ENCODE measurements around the gene SCG5.

The SCG5 gene

DNA sequence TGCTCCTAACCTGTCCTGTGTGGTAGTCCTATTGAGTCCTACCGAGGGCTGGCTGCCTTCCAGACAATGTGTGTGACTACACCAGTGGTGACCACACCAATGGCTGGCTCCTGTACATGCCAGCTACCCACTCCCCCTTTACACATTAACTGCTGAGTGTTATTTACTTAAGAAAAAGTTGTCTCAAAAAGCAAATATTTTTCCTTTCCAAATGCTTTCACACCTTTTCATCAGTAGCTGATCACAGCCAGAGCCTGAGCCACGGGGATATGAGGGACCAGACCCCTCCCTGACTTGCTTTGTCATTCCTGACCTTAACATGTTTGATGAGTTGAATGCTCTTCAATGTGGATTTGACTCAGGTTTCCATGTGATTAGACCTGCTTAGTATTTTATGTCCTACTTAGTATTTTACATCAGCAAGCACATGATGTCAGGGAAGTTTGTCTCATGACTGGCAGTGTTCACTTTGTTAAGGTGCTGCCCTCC, 46.7 kb downstream of the SCG5 start:
- in situ Hi-C loops (cut with MboI; ENCODE audit: low sequenced_read_pairs) = no loop called here

DNA sequence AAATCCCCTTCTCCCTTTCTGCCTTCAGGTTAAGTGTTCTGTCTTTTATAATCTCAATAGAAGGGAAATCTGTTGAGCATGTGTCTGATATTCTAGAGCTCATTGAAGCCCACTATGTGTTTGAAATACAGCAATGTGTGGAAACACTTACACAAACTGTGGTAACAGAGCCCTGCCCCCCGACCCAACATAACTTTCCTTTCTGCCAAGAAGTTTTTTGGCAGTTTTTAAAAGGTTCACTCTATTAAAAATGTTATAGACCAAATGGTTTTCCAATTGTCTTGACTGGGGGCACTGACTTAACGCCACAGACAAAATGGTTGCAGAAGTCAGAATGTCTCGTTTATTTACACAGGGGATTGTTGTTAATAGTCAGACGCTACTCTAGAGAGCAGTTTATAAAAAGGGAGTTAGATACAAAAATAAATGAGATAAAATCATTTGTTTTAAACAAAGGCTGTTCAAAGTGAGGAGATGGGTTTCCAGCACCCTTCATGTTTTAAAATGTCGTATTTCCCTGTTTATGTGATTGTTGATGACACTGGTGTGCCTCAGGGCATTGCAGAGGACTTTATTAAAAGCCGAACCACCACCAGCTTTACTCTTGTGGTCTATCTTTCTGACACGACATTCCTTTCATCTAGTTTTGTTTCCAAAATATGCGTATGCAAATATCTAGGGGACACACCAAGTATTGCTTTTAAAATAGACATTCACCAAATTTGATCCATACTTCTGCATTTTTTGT, 49.6 kb downstream of the SCG5 start:
- in situ Hi-C loops (cut with MboI; ENCODE audit: low sequenced_read_pairs) = no loop called here

GRCh38 chr15:32691689-32692038, 50.2 kb downstream of the SCG5 start:
- in situ Hi-C loops (cut with MboI; ENCODE audit: low sequenced_read_pairs) = no loop called here

- in situ Hi-C loops (cut with MboI; ENCODE audit: low sequenced_read_pairs) = no loop called here
Measured at GRCh38 chr15:32692286-32692685, 50.8 kb downstream of the SCG5 start.

- in situ Hi-C loops (cut with MboI; ENCODE audit: low sequenced_read_pairs) = no loop called here
Measured at GRCh38 chr15:32694222-32694983, 52.9 kb downstream of the SCG5 start.

GRCh38 chr15:32698773-32699390, 57.4 kb downstream of the SCG5 start:
- in situ Hi-C loops (cut with MboI; ENCODE audit: low sequenced_read_pairs) = no loop called here

GRCh38 chr15:32700501-32701150, 59.1 kb downstream of the SCG5 start:
- in situ Hi-C loops (cut with MboI; ENCODE audit: low sequenced_read_pairs) = no loop called here

- in situ Hi-C loops (cut with MboI; ENCODE audit: low sequenced_read_pairs) = no loop called here
Measured at GRCh38 chr15:32701863-32702262, 60.4 kb downstream of the SCG5 start.

GRCh38 chr15:32704395-32704981, 63.0 kb downstream of the SCG5 start:
- in situ Hi-C loops (cut with MboI; ENCODE audit: low sequenced_read_pairs) = no loop called here

DNA sequence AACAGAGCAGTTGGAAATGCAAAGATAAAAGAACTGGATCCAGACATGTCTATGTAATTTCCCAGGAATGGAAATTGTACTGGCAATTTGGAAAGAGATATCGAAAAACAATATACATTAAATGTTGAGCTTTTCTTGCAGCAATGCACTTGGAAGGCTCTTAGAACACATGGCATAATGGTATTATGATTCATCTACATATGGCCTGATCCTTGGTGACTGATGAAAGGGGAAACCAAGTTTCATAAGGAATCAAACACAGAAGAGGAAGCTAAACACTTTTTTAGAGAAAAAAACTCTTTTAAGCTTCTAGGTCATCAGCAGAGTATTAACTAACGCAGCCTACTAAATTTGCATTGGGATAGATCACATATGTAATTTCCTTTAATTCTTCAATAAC, 63.9 kb downstream of the SCG5 start:
- in situ Hi-C loops (cut with MboI; ENCODE audit: low sequenced_read_pairs) = no loop called here

GRCh38 chr15:32706704-32707103, 65.2 kb downstream of the SCG5 start:
- in situ Hi-C loops (cut with MboI; ENCODE audit: low sequenced_read_pairs) = no loop called here

DNA sequence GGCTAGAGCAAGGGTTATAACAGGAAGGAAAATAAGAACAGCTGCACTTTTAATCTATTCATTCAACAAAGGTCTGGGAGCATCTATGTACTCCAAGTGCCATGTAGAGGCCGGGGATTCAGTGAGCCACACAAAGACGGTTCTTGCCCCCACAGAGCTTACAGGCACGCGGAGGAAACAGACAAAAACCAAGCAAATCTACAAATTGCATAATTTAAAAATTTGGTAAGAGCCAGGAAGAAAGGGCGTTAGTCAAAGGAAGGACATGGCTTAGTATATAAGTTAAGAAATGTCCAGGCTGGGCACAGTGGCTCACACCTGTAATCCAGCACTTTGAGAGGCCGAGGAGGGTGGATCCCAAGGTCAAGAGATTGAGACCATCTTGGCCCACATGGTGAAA, 65.9 kb downstream of the SCG5 start:
- in situ Hi-C loops (cut with MboI; ENCODE audit: low sequenced_read_pairs) = no loop called here

GRCh38 chr15:32709295-32710033, 68.0 kb downstream of the SCG5 start:
- in situ Hi-C loops (cut with MboI; ENCODE audit: low sequenced_read_pairs) = no loop called here

DNA sequence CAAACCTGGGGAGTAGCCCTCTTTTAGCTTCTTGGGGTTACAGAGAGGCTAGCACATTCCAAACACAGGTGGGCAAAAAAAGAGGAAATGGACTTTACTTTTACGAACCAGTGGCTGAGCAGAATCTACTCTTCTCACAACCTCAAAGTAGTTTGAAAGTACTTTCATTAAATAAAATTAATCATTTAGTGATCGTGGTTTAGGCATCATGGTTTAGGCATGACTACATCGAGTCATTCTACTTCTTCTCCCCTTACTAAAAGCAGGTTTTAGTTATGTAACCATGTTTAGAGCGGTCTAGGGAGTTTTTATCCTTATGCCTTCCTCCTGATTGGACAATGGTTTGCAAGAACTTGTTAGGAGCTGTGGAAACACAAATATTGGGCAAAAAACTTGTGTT, 73.8 kb downstream of the SCG5 start:
- in situ Hi-C loops (cut with MboI; ENCODE audit: low sequenced_read_pairs) = no loop called here

DNA sequence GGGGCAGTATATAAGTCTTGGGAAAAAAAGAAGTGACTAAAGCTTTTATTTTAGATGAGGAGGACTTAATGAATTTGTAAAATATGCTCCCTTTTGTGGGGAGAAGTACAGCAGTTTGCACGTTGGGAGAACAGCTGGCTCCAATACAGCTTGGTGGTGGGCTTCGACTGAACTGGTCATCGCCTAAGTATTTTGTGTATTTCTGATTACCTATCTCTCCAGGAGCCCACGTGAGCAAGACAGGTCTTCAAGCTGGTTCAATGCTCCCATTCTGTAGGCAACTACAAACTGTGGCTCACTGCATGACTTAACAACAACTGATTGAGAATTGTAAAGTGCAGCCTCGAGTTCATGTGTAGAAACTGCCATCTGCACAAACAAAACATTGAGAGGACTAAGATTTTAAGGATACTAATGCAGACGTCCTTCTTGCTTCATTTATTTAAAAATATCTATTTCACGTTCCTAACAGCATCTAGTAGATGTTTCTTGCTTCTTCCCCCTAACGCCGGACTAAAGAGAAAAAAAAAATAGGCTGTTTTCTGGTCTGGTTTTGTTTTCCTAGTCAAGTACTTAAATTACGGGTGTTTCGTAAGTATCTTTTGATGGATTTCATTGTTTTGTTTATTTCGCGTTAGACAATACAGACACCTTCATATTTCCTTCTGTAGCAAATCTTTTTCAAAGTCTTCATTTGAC, 74.9 kb downstream of the SCG5 start:
- in situ Hi-C loops (cut with MboI; ENCODE audit: low sequenced_read_pairs) = no loop called here

DNA sequence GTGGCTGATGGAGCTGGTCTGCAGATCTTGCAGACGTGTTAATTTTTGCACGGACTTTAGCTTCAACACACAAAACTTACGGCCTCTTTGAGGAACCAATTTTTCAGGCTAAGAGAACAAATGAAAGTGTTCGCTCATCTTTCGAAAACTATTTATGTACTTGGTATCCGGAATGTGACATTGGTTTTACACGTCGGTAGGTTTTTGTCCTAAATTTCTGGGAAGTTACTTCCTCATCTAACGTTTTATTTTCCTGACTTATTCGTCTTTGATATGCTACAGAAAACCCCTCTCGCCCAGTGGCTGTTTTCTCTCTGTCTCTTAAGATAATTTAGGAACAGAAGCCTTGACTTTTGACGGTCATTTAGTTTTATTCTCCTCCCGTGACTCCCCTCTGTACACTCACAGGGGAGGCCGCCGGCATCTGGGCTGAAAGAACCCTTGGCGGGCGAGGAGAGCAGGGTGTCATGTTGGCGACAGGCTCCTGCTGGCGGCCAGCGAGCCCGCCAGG, 75.5 kb downstream of the SCG5 start:
- in situ Hi-C loops (cut with MboI; ENCODE audit: low sequenced_read_pairs) = no loop called here

DNA sequence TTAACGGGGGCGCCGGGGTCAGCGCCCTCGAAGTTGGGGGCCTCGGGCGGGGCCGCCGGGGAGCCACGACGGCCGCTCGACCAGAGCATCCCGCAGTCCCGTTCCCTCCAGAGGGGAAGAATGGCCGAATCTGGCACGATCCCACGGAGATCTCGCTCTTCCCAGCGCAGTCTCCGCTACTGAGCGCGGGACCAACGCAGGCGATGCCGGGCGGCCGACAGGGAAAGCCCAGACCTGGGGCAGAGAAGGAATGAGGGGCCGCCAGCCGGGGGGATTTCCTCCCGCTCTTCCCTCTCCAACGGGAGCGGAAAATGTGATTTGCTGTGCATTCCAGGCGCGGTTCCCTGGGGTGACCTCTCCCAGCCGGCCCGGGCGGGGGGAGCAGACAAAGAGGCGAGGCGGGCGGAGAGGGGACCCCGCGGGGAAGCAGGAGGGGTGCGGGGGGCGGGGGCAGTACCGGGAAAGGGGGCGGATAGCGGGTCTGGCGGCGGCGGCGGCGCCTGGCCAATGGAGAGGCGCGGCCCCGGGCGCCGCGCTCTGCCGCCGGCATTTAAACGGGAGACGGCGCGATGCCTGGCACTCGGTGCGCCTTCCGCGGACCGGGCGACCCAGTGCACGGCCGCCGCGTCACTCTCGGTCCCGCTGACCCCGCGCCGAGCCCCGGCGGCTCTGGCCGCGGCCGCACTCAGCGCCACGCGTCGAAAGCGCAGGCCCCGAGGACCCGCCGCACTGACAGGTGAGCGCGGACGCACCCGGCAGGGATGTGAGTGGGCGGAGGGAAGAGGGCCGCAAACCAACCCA, 76.1 kb downstream of the SCG5 start, which contains the start of gene GREM1:
GREM1 (plus strand) TSS at position 579 of the 801 bp plus-strand sequence. CDS start 12,687 bp downstream, outside the sequence.
- in situ Hi-C loops (cut with MboI; ENCODE audit: low sequenced_read_pairs) = no loop called here

DNA sequence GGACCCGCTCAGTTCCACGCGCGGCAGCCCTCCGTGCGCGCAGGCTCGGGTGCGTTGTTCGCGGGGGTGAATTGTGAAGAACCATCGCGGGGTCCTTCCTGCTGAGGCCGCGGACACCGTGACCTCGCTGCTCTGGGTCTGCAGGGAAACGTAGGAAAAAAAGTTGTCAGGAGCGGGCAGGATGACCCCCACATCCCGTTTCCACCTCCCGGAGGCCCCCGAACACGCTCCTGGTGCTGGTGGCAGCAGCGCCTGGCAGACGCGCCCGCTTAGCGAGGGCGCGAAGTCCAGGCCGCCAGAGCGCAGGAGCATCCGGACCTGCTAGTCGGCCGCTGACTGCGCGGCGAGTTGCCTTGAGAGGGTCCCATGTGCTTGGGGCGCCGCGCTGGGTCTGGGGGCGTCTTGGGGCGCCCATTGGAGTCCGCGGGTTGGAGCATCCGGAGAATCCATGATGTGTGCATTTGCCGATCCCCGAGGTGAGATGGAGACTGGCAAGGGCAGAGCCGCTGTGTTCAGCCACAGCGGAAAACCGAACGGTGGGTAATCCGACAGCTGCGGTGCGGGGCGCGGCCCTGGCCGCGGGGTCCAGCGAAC, 76.8 kb downstream of the SCG5 start:
- in situ Hi-C loops (cut with MboI; ENCODE audit: low sequenced_read_pairs) = no loop called here

All from hTERT RPE-1 (cell line).